IMR-90 (cell line): ENCODE measurements around the gene ARHGEF17. TPM values are rescaled to one million over a fixed set of nuclear protein-coding genes. Genes with fewer than 3 reads are reported as not detected.

ENCODE experiments used
- ATAC-seq: fragments of 200-7000 bp; cut with Tn5 transposase; 2 replicates; pipeline ENCODE4 v1.9.1; 2020; ENCODE audit warnings: low read depth, mild to moderate bottlenecking, moderate library complexity
- BruUV-seq: library from RNA; stranded (reverse); fragments of 400-500 nt; replicated peaks from 2 replicates; lab custom pipeline; 2021; lab: Mats Ljungman, UMichigan
- CTCF ChIA-PET: fragments of 300-600 bp; formaldehyde crosslinking; extraction: SDS; loops from one replicate; lab custom pipeline; 2021; ENCODE audit warnings: antibody characterized with exemption; lab: Yijun Ruan, JAX
- POLR2A ChIA-PET: fragments of 300-600 bp; sonication (Branson Sonifier 250); formaldehyde crosslinking; loops from one replicate; lab custom pipeline; 2022; ENCODE audit warnings: antibody characterized with exemption; ENCODE audit not compliant: unreplicated experiment; lab: Charles Lee
- DNase-seq: peaks from one replicate; pipeline ENCODE4 v3.0.0; 2013
- H2AFZ ChIP-seq: replicated peaks from 2 replicates; pipeline ENCODE3; 2013; ENCODE audit warnings: low read length, mild to moderate bottlenecking; ENCODE audit not compliant: poor library complexity
- H2AK5ac ChIP-seq: 2 replicates; pipeline ENCODE4 v1.6.1; 2013; ENCODE audit warnings: low read depth, low read length, inconsistent platforms
- H2AK9ac ChIP-seq: replicated peaks from 2 replicates; pipeline ENCODE3; 2013; ENCODE audit warnings: mild to moderate bottlenecking, low read depth, low read length, moderate library complexity; ENCODE audit not compliant: poor library complexity
- H2BK120ac ChIP-seq: 2 replicates; pipeline ENCODE4 v1.6.1; 2013; ENCODE audit warnings: low read depth, low read length, inconsistent platforms
- H2BK15ac ChIP-seq: 3 replicates; pipeline ENCODE4 v1.6.1; 2013; ENCODE audit warnings: low read depth, low read length, inconsistent platforms
- H2BK20ac ChIP-seq: 2 replicates; pipeline ENCODE4 v1.6.1; 2013; ENCODE audit warnings: low read depth, mild to moderate bottlenecking, inconsistent platforms, low read length, moderate library complexity
- H2BK5ac ChIP-seq: 2 replicates; pipeline ENCODE4 v1.6.1; 2013; ENCODE audit warnings: mild to moderate bottlenecking, low read depth, low read length, inconsistent platforms; ENCODE audit not compliant: poor library complexity, severe bottlenecking
- H3K14ac ChIP-seq: replicated peaks from 2 replicates; pipeline ENCODE4 v1.6.1; 2013; ENCODE audit warnings: low read depth, low read length, inconsistent platforms
- H3K18ac ChIP-seq: 2 replicates; pipeline ENCODE4 v1.6.1; 2013; ENCODE audit warnings: low read depth, low read length, control low read depth
- H3K23ac ChIP-seq: 2 replicates; pipeline ENCODE4 v1.6.1; 2013; ENCODE audit warnings: low read depth, low read length, inconsistent platforms
- H3K27ac ChIP-seq: 2 replicates; pipeline ENCODE4 v1.5.1; 2013; ENCODE audit warnings: mild to moderate bottlenecking, control low read depth, low read length; ENCODE audit not compliant: insufficient read depth
- H3K27me3 ChIP-seq: 2 replicates; pipeline ENCODE4 v1.6.1; 2013; ENCODE audit warnings: low read length; ENCODE audit not compliant: control insufficient read depth, insufficient read depth
- H3K36me3 ChIP-seq: 2 replicates; pipeline ENCODE4 v1.6.1; 2013; ENCODE audit warnings: low read length, mixed read lengths; ENCODE audit not compliant: control insufficient read depth, insufficient read depth
- H3K4ac ChIP-seq: 2 replicates; pipeline ENCODE4 v1.6.1; 2013; ENCODE audit warnings: low read depth, low read length, inconsistent platforms
- H3K4me1 ChIP-seq: 2 replicates; pipeline ENCODE4 v1.6.1; 2013; ENCODE audit warnings: low read length, mixed read lengths; ENCODE audit not compliant: control insufficient read depth, insufficient read depth
- H3K4me2 ChIP-seq: 2 replicates; pipeline ENCODE4 v1.6.1; 2013; ENCODE audit warnings: low read depth, mild to moderate bottlenecking, control low read depth, low read length, moderate library complexity
- H3K4me3 ChIP-seq: 2 replicates; pipeline ENCODE4 v1.5.1; 2013; ENCODE audit warnings: low read depth, mild to moderate bottlenecking, control low read depth, low read length, moderate library complexity; ENCODE audit not compliant: insufficient read depth
- H3K56ac ChIP-seq: 2 replicates; pipeline ENCODE4 v1.6.1; 2013; ENCODE audit warnings: low read length, inconsistent platforms; ENCODE audit not compliant: insufficient read depth; ENCODE audit errors: extremely low read depth
- H3K79me1 ChIP-seq, 2 experiments: 2 replicates each; pipeline ENCODE4 v1.6.1; 2013; ENCODE audit warnings: low read length in 2 of 2, inconsistent platforms in 1 of 2, low read depth in 1 of 2
- H3K9ac ChIP-seq: 2 replicates; pipeline ENCODE4 v1.6.1; 2013; ENCODE audit warnings: low read depth, low read length, control low read depth
- H3K9me1 ChIP-seq: 2 replicates; pipeline ENCODE4 v1.6.1; 2013; ENCODE audit warnings: low read length, inconsistent platforms; ENCODE audit not compliant: insufficient read depth
- H3K9me3 ChIP-seq: 2 replicates; pipeline ENCODE4 v1.6.1; 2013; ENCODE audit warnings: low read length; ENCODE audit not compliant: control insufficient read depth, insufficient read depth
- H4K20me1 ChIP-seq: 2 replicates; pipeline ENCODE4 v1.6.1; 2013; ENCODE audit warnings: low read length, inconsistent platforms; ENCODE audit not compliant: insufficient read depth
- H4K5ac ChIP-seq: 2 replicates; pipeline ENCODE4 v1.6.1; 2013; ENCODE audit warnings: mild to moderate bottlenecking, low read depth, low read length, control low read depth
- H4K8ac ChIP-seq, 2 experiments: 2 replicates each; pipeline ENCODE4 v1.6.1; 2013; ENCODE audit warnings: low read depth in 2 of 2, low read length in 2 of 2, control low read depth in 1 of 2, inconsistent platforms in 1 of 2
- H4K91ac ChIP-seq: 2 replicates; pipeline ENCODE4 v1.6.1; 2013; ENCODE audit warnings: low read depth, low read length, inconsistent platforms; ENCODE audit not compliant: insufficient read depth
- FOS ChIP-seq: fragments of 150-350 bp; IDR thresholded peaks from 2 replicates; pipeline ENCODE4 v1.6.1; 2016; ENCODE audit warnings: low read depth, low read length
- WGBS, 2 experiments: methylation state at CpG; one replicate each; pipeline versions ENCODE4 v1.1.5 to v1.1.7; 2013; ENCODE audit warnings: missing lambda C conversion rate in 2 of 2; ENCODE audit not compliant: insufficient read length in 1 of 2; ENCODE audit errors: extremely low coverage in 2 of 2; 5-methylcytosine and 5-hydroxymethylcytosine counted together
- dilution Hi-C: fragments of 300-500 bp; cut with HindIII; formaldehyde crosslinking; loops from one replicate; pipeline ENCODE4 v1.14.3; 2018; ENCODE audit warnings: low sequenced_read_pairs; ENCODE audit not compliant: unreplicated experiment
- in situ Hi-C: fragments of 300-500 bp; cut with MboI; formaldehyde crosslinking; loops from 3 replicates; pipeline ENCODE4 v1.14.3; 2019; ENCODE audit warnings: low sequenced_read_pairs, inconsistent platforms, mixed read lengths
- intact Hi-C: fragments of 100-400 bp; cut with micrococcal nuclease; formaldehyde crosslinking; loops from 2 replicates; pipeline ENCODE4 v1.10.0; 2022
- polyA plus RNA-seq, 3 experiments: library from polyadenylated mRNA; depleted of rRNA; stranded (reverse); fragments of >200 nt; gene quantifications; 2 replicates each; pipeline ENCODE4 v1.2.3, GENCODE V29; 2012; ENCODE audit warnings: low replicate concordance in 1 of 3
- total RNA-seq: library from RNA; depleted of rRNA; stranded (reverse); fragments of >200 nt; gene quantifications from 2 replicates; pipeline ENCODE4 v1.2.3, GENCODE V29; 2012

The ARHGEF17 gene
- total and polyA plus RNA-seq, 2 of the 4 experiments (the other 2 are of a cell fraction) = 21.7 to 97.7 TPM

DNA sequence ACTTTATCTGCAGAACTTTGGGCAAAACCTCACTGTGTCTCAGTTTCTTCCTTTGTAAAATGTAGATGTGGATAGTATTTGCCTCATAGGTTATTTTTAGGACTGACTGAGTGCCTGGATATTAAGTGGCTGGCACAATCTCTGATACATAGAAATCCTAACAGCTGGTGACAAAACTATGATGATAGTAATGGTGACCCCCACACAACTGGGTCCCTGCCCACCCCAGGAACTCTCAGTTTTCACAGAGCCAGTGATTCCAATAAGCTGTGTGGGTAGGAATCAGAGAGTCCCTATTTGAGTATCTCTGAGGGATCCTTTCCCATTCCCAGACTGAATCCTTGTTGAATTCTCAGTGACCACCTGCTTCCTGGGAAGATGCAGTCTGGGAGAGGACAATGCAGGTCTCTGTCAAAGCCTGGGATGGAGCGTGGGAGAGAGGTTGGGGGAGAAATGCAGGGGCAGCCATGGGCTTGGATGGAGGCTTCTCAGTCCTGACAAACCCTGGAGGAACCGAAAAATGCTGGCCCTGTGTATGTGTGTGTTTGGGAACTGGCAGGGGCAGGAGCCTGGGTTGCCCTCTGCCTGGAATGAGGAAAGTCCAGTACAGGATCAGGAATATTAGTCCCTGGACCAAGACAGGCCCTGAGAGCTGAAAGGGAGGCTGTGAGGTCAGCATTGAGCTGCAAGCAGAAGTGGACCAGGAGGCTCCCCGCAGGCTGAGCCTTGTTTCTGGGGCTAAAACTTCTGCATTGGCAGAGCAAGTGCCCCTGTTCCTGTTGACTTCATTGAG lies 42.0 kb upstream of the ARHGEF17 start:
- Histone ChIP-seq H3K9ac (no peak overlapping the region), H3K79me1 (no peaks in the 10 kb centered on the region), H3K9me1 (no peaks in the 10 kb centered on the region; the same call in 1 of the 2 replicates), H3K4me3 (no peak overlapping the region), H3K9me3 (no peaks in the 10 kb centered on the region), H2AK9ac (no peak overlapping the region), H3K4ac (no peak overlapping the region), H2BK20ac (no peak overlapping the region), H2BK120ac (no peak overlapping the region), H3K4me2 (no peak overlapping the region), H4K20me1 (no peaks in the 10 kb centered on the region), H2AFZ (peak overlapping the region; percentile 6), H3K14ac (no peak overlapping the region), H2AK5ac (no peak overlapping the region), H3K23ac (no peak overlapping the region), H3K56ac (no peak overlapping the region), H3K27me3 (peaks cover 54% of the 10 kb centered on the region), H3K36me3 (no peaks in the 10 kb centered on the region), H4K91ac (no peak overlapping the region), H4K8ac (no peak overlapping the region), H3K27ac (no peak overlapping the region), H2BK15ac (no peak overlapping the region), H2BK5ac (no peak overlapping the region), H3K18ac (no peak overlapping the region), H4K5ac (no peak overlapping the region), H3K4me1 (0 out of 2 replicates have a peak, but pooled peaks cover 2% of the 10 kb centered on the region)
- dilution Hi-C loops (no loop called here), in situ Hi-C loops (no loop called here), intact Hi-C loops (no loop called here)
- no peak for TF ChIP-seq FOS
- CTCF ChIA-PET = interaction anchor here (1.5 kb wide), 1 partner anchor 23 kb away, joined by 4 read pairs; no protein-coding TSS in a partner anchor
- DNase-seq (no peak), ATAC-seq (no peak)
- POLR2A ChIA-PET = no interaction called here
- no TSS peak for BruUV-seq
- WGBS, 2 experiments = 40% methylated on average over 2 of the region's 3 CpGs; no CpG with 5 or more reads in 1 of the 2 experiments
